NB4 (cell line): ENCODE results near the gene ZNF790.
A peak's percentile ranks its signal among the peaks of the same experiment; 100 is the strongest.

Experiments used
- DNase-seq: peaks from one replicate; pipeline ENCODE4 v3.0.0; 2010; ENCODE audit warnings: low read depth
- H3K4me3 ChIP-seq: one replicate; pipeline ENCODE4 v1.5.1; 2011; ENCODE audit warnings: mild to moderate bottlenecking, low read depth, low read length, moderate library complexity
- CTCF ChIP-seq: IDR thresholded peaks from one replicate; pipeline ENCODE4 v1.5.1; 2012; ENCODE audit warnings: low read depth, low read length
- MAX ChIP-seq: IDR thresholded peaks from 2 replicates; pipeline ENCODE4 v1.6.1; 2011; ENCODE audit warnings: low read depth, low read length
- MYC ChIP-seq: IDR thresholded peaks from 2 replicates; pipeline ENCODE4 v1.6.1; 2011; ENCODE audit warnings: low read depth, low read length
- POLR2A ChIP-seq: IDR thresholded peaks from 2 replicates; pipeline ENCODE4 v1.6.1; 2011; ENCODE audit warnings: mild to moderate bottlenecking; ENCODE audit not compliant: insufficient read length; ENCODE audit errors: extremely low read depth

Gene ZNF790

GRCh38 chr19:36849701-36850558, 11.7 kb upstream of the ZNF790 start:
- DNase-seq = peak; percentile 90
- TF ChIP-seq MYC (no peak), POLR2A (peak; percentile 48), MAX (peak; percentile 7; the same call in 1 of the 2 replicates)
- peak overlapping the region; percentile 79 for H3K4me3 ChIP-seq

- TF ChIP-seq MYC (no peak), POLR2A (no peak), MAX (no peak), CTCF (no peak)
- H3K4me3 ChIP-seq = no peak overlapping the region
- DNase-seq = no peak
Observed at GRCh38 chr19:36847968-36848367, 9.8 kb upstream of the ZNF790 start.

DNA sequence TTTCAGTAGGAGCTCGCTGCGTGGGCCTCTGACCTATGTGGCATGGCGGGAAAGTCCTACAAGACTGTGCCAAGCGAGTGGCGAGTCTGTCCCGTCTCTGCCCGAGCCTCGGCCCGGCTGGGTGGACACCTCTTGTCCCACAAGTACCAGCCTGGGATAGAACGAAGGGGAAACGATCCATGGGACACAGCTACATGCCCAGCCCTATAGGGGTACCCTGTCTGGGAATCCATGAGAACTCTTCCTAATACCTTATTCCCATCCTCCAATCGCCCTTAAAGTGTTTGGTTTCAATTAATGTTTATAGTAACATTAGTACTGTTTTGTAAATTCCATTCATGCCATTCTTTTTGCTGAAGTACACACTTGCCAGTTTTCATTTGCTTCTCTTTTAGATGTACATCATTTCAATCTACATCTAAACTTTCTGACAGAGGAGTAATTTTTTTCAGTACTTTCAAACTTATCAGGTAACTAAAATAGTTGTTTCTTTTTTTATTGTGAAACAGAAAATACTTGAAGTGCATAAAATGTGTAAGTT, 667 bp upstream of the ZNF790 start:
- peak overlapping the region; percentile 76 for H3K4me3 ChIP-seq
- no peak for DNase-seq
- TF ChIP-seq MYC = no peak
- TF ChIP-seq POLR2A = no peak

DNA sequence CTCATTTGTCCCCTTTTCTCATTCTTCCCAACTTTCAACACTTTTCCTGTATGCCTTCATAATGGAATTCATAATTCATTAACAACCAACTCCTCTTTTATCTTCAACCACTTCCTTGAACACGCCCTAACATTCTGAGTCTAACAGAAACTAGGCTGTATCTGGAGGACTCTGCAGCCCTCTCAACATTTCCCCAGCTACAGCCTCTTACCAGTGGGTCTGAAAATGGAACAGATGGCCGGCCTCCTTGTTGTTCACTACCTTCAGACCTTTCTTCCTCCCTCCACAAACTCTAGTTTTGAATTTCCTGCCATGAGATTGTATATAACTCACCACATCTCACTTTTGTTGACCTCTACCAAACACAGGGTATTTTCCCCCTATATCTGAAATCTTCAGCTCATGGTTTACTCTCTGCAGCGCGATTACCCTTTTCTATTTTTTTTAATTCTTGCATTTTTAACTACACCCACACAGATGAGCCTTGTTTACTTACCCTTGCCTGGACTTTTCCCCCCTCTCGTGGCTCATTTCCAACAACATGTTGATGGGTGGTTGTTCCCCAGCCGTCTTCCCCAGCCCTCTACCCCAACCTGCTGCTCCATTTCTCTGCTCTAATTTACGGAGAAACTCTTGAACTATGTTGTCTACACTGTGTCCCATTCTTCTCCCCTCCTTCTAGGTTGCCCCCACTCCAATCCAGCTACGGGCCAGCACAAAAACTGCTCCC, 846 bp downstream of the ZNF790 start:
- peak; percentile 2 for DNase-seq
- TF ChIP-seq CTCF (no peak), MAX (no peak), MYC (no peak), POLR2A (no peak)

GRCh38 chr19:36833430-36833829, 4.8 kb downstream of the ZNF790 start:
- no peak overlapping the region for H3K4me3 ChIP-seq
- DNase-seq = no peak
- no peak for TF ChIP-seq MYC
- no peak for TF ChIP-seq MAX
- TF ChIP-seq POLR2A = no peak
- TF ChIP-seq CTCF = no peak

More for the DNA sequence above, 846 bp downstream of the ZNF790 start:
- peak overlapping the region; percentile 76 for H3K4me3 ChIP-seq

GRCh38 chr19:36821758-36822157, 16.4 kb downstream of the ZNF790 start:
- no peak overlapping the region for H3K4me3 ChIP-seq
- TF ChIP-seq MAX (no peak), MYC (no peak), POLR2A (no peak), CTCF (no peak)
- DNase-seq = no peak
